CD8-positive, alpha-beta memory T cell (primary cell): ENCODE data around the gene LONP1. TPM values are rescaled to one million over a fixed set of nuclear protein-coding genes. Genes with fewer than 3 reads are reported as not detected.
A peak's percentile ranks its signal among the peaks of the same experiment; 100 is the strongest.

Experiments
- CTCF ChIA-PET: fragments of 350-600 bp; sonication (Branson Sonifier 250); formaldehyde crosslinking; loops from one replicate; lab custom pipeline; 2021; ENCODE audit warnings: antibody characterized with exemption; lab: Charles Lee
- POLR2A ChIA-PET: fragments of 350-600 bp; sonication (Branson Sonifier 250); formaldehyde crosslinking; loops from one replicate; lab custom pipeline; 2021; ENCODE audit warnings: antibody characterized with exemption; lab: Charles Lee
- DNase-seq, 5 donors: peaks; one replicate each; pipeline versions ENCODE4 v3.0.0 to v3.0.0-alpha.2; 2020 to 2022; ENCODE audit warnings: mixed read lengths in 1 of 5
- H3K27ac ChIP-seq: one replicate; pipeline ENCODE4 v1.7.0; 2013; ENCODE audit warnings: low read depth, mild to moderate bottlenecking, low read length, moderate library complexity
- H3K27me3 ChIP-seq: 2 replicates; pipeline ENCODE4 v1.7.0; 2013; ENCODE audit warnings: low read length, mild to moderate bottlenecking; ENCODE audit not compliant: insufficient read depth, poor library complexity, severe bottlenecking
- H3K36me3 ChIP-seq: 2 replicates; pipeline ENCODE4 v1.7.0; 2013; ENCODE audit warnings: mild to moderate bottlenecking, low read length, moderate library complexity; ENCODE audit not compliant: insufficient read depth
- H3K4me1 ChIP-seq: 2 replicates; pipeline ENCODE4 v1.7.0; 2013; ENCODE audit warnings: mild to moderate bottlenecking, low read length, moderate library complexity; ENCODE audit not compliant: insufficient read depth
- H3K4me3 ChIP-seq: 2 replicates; pipeline ENCODE4 v1.7.0; 2013; ENCODE audit warnings: mild to moderate bottlenecking, low read length
- H3K9me3 ChIP-seq: 2 replicates; pipeline ENCODE4 v1.7.0; 2013; ENCODE audit warnings: mild to moderate bottlenecking, low read length
- H3K27ac Mint-ChIP-seq, 8 donors: one replicate each; pipeline ENCODE4 v1.8.0; 2020 to 2021; ENCODE audit warnings: mixed read lengths in 8 of 8, mild to moderate bottlenecking in 6 of 8, inconsistent platforms in 3 of 8, moderate library complexity in 3 of 8
- H3K27me3 Mint-ChIP-seq, 2 donors: one replicate each; pipeline ENCODE4 v1.8.0; 2020 to 2021; ENCODE audit warnings: mixed read lengths in 2 of 2, mild to moderate bottlenecking in 1 of 2, moderate library complexity in 1 of 2
- H3K36me3 Mint-ChIP-seq, 3 donors: one replicate each; pipeline ENCODE4 v1.8.0; 2020 to 2021; ENCODE audit warnings: mixed read lengths in 3 of 3, inconsistent platforms in 1 of 3, mild to moderate bottlenecking in 1 of 3
- H3K4me1 Mint-ChIP-seq, 3 donors: one replicate each; pipeline ENCODE4 v1.8.0; 2020 to 2021; ENCODE audit warnings: mixed read lengths in 3 of 3, inconsistent platforms in 1 of 3, mild to moderate bottlenecking in 1 of 3
- H3K4me3 Mint-ChIP-seq, 7 donors: one replicate each; pipeline ENCODE4 v1.8.0; 2020 to 2021; ENCODE audit warnings: mixed read lengths in 7 of 7, mild to moderate bottlenecking in 6 of 7, moderate library complexity in 4 of 7, inconsistent platforms in 2 of 7
- H3K9me3 Mint-ChIP-seq, 5 donors: one replicate each; pipeline ENCODE4 v1.8.0; 2020 to 2022; ENCODE audit warnings: mixed read lengths in 5 of 5, mild to moderate bottlenecking in 3 of 5, moderate library complexity in 2 of 5, inconsistent platforms in 1 of 5
- polyA plus RNA-seq: library from polyadenylated mRNA; unstranded; fragments of 300-500 nt; fragmentation: Illumina TruSeq; gene quantifications from one replicate; pipeline ENCODE4 v1.2.3, GENCODE V29; 2021
- total RNA-seq, 2 experiments: library from RNA; stranded (reverse); gene quantifications; one replicate each; pipeline ENCODE4 v1.2.3, GENCODE V29; 2021

Gene LONP1
- total and polyA plus RNA-seq, 3 experiments from 2014 or later = 36.0 to 204 (median 179) TPM

DNA sequence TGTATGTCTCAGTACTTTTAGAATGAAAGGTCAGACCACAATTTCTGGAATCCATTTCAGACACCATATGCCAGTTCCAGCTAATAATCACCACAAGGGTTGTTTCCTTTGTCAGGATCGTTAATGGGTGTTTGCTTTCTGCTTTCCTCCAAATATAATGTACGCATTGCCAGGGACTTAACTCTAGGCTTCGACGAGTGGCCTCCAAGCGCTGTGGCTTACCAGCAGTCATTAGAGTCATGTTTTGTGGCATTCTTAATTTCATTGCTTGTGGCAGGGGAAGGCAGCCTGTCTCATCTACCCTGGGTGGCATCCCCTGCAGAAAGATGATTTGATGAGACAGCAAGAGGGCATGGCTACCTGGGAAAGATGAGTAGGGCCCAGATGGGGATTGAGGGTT is 74.5 kb downstream of the LONP1 start:
- peaks cover 36 to 48% (median 37%) of the 10 kb centered on the region in 3 donors for H3K4me1 Mint-ChIP-seq
- Histone ChIP-seq H3K4me3 (no peak overlapping the region), H3K9me3 (no peaks in the 10 kb centered on the region), H3K27ac (no peak overlapping the region), H3K36me3 (peaks cover 70% of the 10 kb centered on the region), H3K4me1 (no peaks in the 10 kb centered on the region), H3K27me3 (no peaks in the 10 kb centered on the region)
- H3K4me3 Mint-ChIP-seq = no peak overlapping the region
- peaks cover 0 to 3% of the 10 kb centered on the region in 2 donors for H3K27me3 Mint-ChIP-seq
- no peaks in the 10 kb centered on the region for H3K9me3 Mint-ChIP-seq
- H3K27ac Mint-ChIP-seq = peak overlapping the region in 4 of 8 donors; percentile 18 to 60 (median 34)
- POLR2A ChIA-PET = no interaction called here
- CTCF ChIA-PET = no interaction called here
- no peak for DNase-seq
- H3K36me3 Mint-ChIP-seq = peaks cover 4 to 87% (median 36%) of the 10 kb centered on the region in 3 donors

DNA sequence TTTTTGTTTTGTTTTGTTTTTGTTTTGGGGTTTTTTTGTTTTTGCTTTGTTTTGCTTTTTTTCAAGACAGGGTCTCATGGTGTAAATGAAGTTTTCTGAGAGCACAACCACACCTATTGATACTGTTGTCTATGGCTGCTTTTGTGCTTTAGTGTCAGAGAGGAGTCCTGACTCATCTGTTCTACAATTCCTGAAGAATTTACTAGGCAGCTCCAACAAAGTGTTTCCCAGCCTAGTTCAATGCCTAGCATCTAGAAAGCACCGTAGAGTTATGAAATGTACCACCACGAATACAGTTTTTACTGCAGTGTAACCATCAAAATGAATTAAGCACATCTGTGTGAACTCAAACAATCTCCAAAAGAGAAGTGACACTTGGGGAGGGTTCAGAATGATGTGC is 75.9 kb downstream of the LONP1 start:
- Mint-ChIP-seq H3K4me1 (peaks cover 40 to 56% (median 41%) of the 10 kb centered on the region in 3 donors), H3K27me3 (peaks cover 0 to 3% of the 10 kb centered on the region in 2 donors), H3K36me3 (peaks cover 4 to 83% (median 28%) of the 10 kb centered on the region in 3 donors), H3K9me3 (no peaks in the 10 kb centered on the region), H3K27ac (peak overlapping the region in 3 of 8 donors; percentile 17 to 94 (median 77)), H3K4me3 (no peak overlapping the region)
- DNase-seq = no peak
- POLR2A ChIA-PET = interaction anchor here (0.6 kb wide), 1 partner anchor 465 kb away, joined by 3 read pairs; no protein-coding TSS in a partner anchor
- Histone ChIP-seq H3K27me3 (no peaks in the 10 kb centered on the region), H3K4me1 (peaks cover 3% of the 10 kb centered on the region), H3K27ac (no peak overlapping the region), H3K9me3 (no peaks in the 10 kb centered on the region), H3K36me3 (peaks cover 62% of the 10 kb centered on the region), H3K4me3 (no peak overlapping the region)
- CTCF ChIA-PET = no interaction called here

DNA sequence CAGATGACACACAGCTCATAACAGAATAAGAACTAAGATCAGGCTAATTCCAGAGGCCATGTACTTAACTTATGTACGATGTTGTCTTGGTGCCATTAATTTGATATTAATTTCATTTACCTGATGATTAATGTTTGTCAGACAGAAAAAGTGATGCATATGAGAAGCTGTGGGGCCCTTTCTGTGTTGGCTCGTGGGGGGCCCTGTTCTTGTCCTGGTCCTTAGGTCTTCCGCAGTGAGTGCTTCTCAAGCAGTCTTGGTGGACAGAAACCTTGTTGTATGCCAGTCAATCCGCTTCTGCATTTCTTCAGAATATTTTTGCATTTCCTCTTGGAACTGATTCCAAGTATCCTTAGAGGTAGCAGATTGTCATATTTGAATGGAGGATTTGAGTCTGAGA is 76.9 kb downstream of the LONP1 start:
- Mint-ChIP-seq H3K36me3 (peaks cover 4 to 79% (median 24%) of the 10 kb centered on the region in 3 donors), H3K4me3 (no peak overlapping the region), H3K9me3 (no peaks in the 10 kb centered on the region), H3K4me1 (peaks cover 41 to 57% (median 43%) of the 10 kb centered on the region in 3 donors), H3K27ac (no peak overlapping the region), H3K27me3 (peaks cover 0 to 3% of the 10 kb centered on the region in 2 donors)
- CTCF ChIA-PET = no interaction called here
- POLR2A ChIA-PET = no interaction called here
- peaks cover 3% of the 10 kb centered on the region for H3K4me1 ChIP-seq
- no peaks in the 10 kb centered on the region for H3K27me3 ChIP-seq
- no peaks in the 10 kb centered on the region for H3K9me3 ChIP-seq
- H3K27ac ChIP-seq = no peak overlapping the region
- no peak for DNase-seq
- H3K4me3 ChIP-seq = no peak overlapping the region
- H3K36me3 ChIP-seq = peaks cover 59% of the 10 kb centered on the region

DNA sequence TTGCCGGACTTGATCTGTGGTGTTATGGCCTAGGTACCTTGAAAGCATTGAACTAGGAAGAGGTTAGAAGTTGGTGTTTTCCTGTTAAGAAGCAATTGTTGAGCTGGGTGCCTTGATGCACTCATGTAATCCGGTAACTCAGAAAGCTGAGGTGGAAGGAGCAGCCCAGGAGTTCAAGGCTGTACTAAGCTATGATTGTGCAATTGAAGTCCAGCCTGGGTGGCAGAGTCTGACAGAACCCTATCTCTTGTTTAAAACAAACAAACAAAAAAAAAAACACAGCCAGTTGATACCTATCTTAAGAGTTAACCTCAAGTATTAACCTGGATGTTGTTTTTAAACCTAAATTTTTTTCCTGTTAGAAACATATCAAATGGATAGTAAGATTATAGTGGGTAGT is 77.7 kb downstream of the LONP1 start:
- Histone ChIP-seq H3K4me3 (no peak overlapping the region), H3K4me1 (peaks cover 3% of the 10 kb centered on the region), H3K9me3 (no peaks in the 10 kb centered on the region), H3K27me3 (no peaks in the 10 kb centered on the region), H3K27ac (no peak overlapping the region), H3K36me3 (peaks cover 50% of the 10 kb centered on the region)
- peaks cover 4 to 77% (median 19%) of the 10 kb centered on the region in 3 donors for H3K36me3 Mint-ChIP-seq
- H3K9me3 Mint-ChIP-seq = no peaks in the 10 kb centered on the region
- H3K27me3 Mint-ChIP-seq = peaks cover 0 to 2% of the 10 kb centered on the region in 2 donors
- CTCF ChIA-PET = no interaction called here
- no peak overlapping the region for H3K4me3 Mint-ChIP-seq
- no peak for DNase-seq
- POLR2A ChIA-PET = no interaction called here
- peaks cover 47 to 64% (median 49%) of the 10 kb centered on the region in 3 donors for H3K4me1 Mint-ChIP-seq
- peak overlapping the region in 2 of 8 donors; percentile 33 to 76 for H3K27ac Mint-ChIP-seq

Other genes with a start within 250 kb of the LONP1 start
- gene TINCR, start 152.2 kb downstream of the LONP1 start, total RNA-seq = under 1 TPM; 0.20 to 0.28 TPM
- gene TINCR, start 152.2 kb downstream of the LONP1 start, polyA plus RNA-seq = 0.16 TPM
- gene SAFB2, start 97.4 kb downstream of the LONP1 start, total RNA-seq = 10 to 100 TPM; 87.8 to 98.2 TPM
- gene SAFB2, start 97.4 kb downstream of the LONP1 start, polyA plus RNA-seq = 56.4 TPM
- 100 to 1,000 TPM; 124 to 132 TPM for gene SAFB, start 97.1 kb downstream of the LONP1 start, total RNA-seq
- gene SAFB, start 97.1 kb downstream of the LONP1 start, polyA plus RNA-seq = 103 TPM
- 10 to 100 TPM; 60.6 to 62.1 TPM for gene MICOS13, start 39.6 kb downstream of the LONP1 start, total RNA-seq
- gene MICOS13, start 39.6 kb downstream of the LONP1 start, polyA plus RNA-seq = 117 TPM
- 1 to 10 TPM; 1.4 to 2.3 TPM for gene HSD11B1L, start 39.1 kb downstream of the LONP1 start, total RNA-seq
- 4.0 TPM for gene HSD11B1L, start 39.1 kb downstream of the LONP1 start, polyA plus RNA-seq
- 1,000 to 10,000 TPM; 1,478 to 1,485 TPM for gene RPL36, start 29.9 kb downstream of the LONP1 start, total RNA-seq
- gene RPL36, start 29.9 kb downstream of the LONP1 start, polyA plus RNA-seq = 2,003 TPM
- gene CATSPERD, start 491 bp upstream of the LONP1 start, total RNA-seq = not detected
- not detected for gene CATSPERD, start 491 bp upstream of the LONP1 start, polyA plus RNA-seq
- 1 to 10 TPM; 8.2 to 8.6 TPM for gene PRR22, start 64.6 kb upstream of the LONP1 start, total RNA-seq
- gene PRR22, start 64.6 kb upstream of the LONP1 start, polyA plus RNA-seq = 0.15 TPM
- gene DUS3L, start 71.0 kb upstream of the LONP1 start, total RNA-seq = 10 to 100 TPM; 90.9 to 93.6 TPM
- 33.2 TPM for gene DUS3L, start 71.0 kb upstream of the LONP1 start, polyA plus RNA-seq
- under 1 TPM in 1 of 2 experiments, not detected in 1; 0.26 TPM for gene NRTN, start 84.9 kb upstream of the LONP1 start, total RNA-seq
- 0.26 TPM for gene NRTN, start 84.9 kb upstream of the LONP1 start, polyA plus RNA-seq
- not detected for gene FUT6, start 119.6 kb upstream of the LONP1 start, total RNA-seq
- not detected for gene FUT6, start 119.6 kb upstream of the LONP1 start, polyA plus RNA-seq
- gene FUT3, start 131.3 kb upstream of the LONP1 start, total RNA-seq = not detected
- not detected for gene FUT3, start 131.3 kb upstream of the LONP1 start, polyA plus RNA-seq
- not detected for gene FUT5, start 150.4 kb upstream of the LONP1 start, total RNA-seq
- gene FUT5, start 150.4 kb upstream of the LONP1 start, polyA plus RNA-seq = not detected
- gene NDUFA11, start 183.6 kb upstream of the LONP1 start, total RNA-seq = 100 to 1,000 TPM; 216 to 232 TPM
- gene NDUFA11, start 183.6 kb upstream of the LONP1 start, polyA plus RNA-seq = 399 TPM
- 1 to 10 TPM; 4.0 to 4.1 TPM for gene VMAC, start 184.7 kb upstream of the LONP1 start, total RNA-seq
- 6.3 TPM for gene VMAC, start 184.7 kb upstream of the LONP1 start, polyA plus RNA-seq
- gene CAPS, start 194.1 kb upstream of the LONP1 start, total RNA-seq = 1 to 10 TPM; 5.3 to 7.3 TPM
- 2.7 TPM for gene CAPS, start 194.1 kb upstream of the LONP1 start, polyA plus RNA-seq